ENCODE measurements around the gene SLC35B2. TPM values are rescaled to one million over a fixed set of nuclear protein-coding genes. Genes with fewer than 3 reads are reported as not detected.

The SLC35B2 gene
- total and polyA plus RNA-seq, 9 of the 15 experiments (the other 6 are each of a cell fraction or from before 2014, with no cell fraction given) = 14.5 to 59.1 (median 47.1) TPM

- peak in 1 of 2 experiments; percentile 6 for TF ChIP-seq E2F6 (IDR thresholded peaks at IDR 0.05; ENCODE audit: borderline replicate concordance in 1 of 2, extremely low read depth in 1 of 2, insufficient read depth in 1 of 2, insufficient read length in 1 of 2, low read depth in 1 of 2, low read length in 1 of 2, poor library complexity in 1 of 2, severe bottlenecking in 1 of 2)
- no peak for TF ChIP-seq KLF1 (tag; IDR thresholded peaks at IDR 0.05)
- TF ChIP-seq EWSR1 (IDR thresholded peaks at IDR 0.05; ENCODE audit: borderline replicate concordance, low read depth, partially characterized antibody) = no peak
- no peak for TF ChIP-seq ZFPM2 (CRISPR knock-in tag; IDR thresholded peaks at IDR 0.05)
- TF ChIP-seq, protein P1, sequence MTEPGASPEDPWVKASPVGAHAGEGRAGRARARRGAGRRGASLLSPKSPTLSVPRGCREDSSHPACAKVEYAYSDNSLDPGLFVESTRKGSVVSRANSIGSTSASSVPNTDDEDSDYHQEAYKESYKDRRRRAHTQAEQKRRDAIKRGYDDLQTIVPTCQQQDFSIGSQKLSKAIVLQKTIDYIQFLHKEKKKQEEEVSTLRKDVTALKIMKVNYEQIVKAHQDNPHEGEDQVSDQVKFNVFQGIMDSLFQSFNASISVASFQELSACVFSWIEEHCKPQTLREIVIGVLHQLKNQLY (CRISPR knock-in tag; conservative IDR thresholded peaks at IDR 0.05) = no peak
- TF ChIP-seq CBX2 (IDR thresholded peaks at IDR 0.05; ENCODE audit: insufficient read depth, low read length, poor library complexity, severe bottlenecking) = no peak
- no peak for TF ChIP-seq ZC3H8 (IDR thresholded peaks at IDR 0.05)
- TF ChIP-seq FOXP1 (CRISPR knock-in tag; IDR thresholded peaks at IDR 0.05) = no peak
- TF ChIP-seq ZNF324 (CRISPR knock-in tag; IDR thresholded peaks at IDR 0.05) = no peak
- no peak for TF ChIP-seq PHB2 (IDR thresholded peaks at IDR 0.05; ENCODE audit: low read depth)
- TF ChIP-seq, protein P2, sequence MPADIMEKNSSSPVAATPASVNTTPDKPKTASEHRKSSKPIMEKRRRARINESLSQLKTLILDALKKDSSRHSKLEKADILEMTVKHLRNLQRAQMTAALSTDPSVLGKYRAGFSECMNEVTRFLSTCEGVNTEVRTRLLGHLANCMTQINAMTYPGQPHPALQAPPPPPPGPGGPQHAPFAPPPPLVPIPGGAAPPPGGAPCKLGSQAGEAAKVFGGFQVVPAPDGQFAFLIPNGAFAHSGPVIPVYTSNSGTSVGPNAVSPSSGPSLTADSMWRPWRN (IDR thresholded peaks at IDR 0.05; ENCODE audit: low read depth) = no peak
- TF ChIP-seq, protein P3, sequence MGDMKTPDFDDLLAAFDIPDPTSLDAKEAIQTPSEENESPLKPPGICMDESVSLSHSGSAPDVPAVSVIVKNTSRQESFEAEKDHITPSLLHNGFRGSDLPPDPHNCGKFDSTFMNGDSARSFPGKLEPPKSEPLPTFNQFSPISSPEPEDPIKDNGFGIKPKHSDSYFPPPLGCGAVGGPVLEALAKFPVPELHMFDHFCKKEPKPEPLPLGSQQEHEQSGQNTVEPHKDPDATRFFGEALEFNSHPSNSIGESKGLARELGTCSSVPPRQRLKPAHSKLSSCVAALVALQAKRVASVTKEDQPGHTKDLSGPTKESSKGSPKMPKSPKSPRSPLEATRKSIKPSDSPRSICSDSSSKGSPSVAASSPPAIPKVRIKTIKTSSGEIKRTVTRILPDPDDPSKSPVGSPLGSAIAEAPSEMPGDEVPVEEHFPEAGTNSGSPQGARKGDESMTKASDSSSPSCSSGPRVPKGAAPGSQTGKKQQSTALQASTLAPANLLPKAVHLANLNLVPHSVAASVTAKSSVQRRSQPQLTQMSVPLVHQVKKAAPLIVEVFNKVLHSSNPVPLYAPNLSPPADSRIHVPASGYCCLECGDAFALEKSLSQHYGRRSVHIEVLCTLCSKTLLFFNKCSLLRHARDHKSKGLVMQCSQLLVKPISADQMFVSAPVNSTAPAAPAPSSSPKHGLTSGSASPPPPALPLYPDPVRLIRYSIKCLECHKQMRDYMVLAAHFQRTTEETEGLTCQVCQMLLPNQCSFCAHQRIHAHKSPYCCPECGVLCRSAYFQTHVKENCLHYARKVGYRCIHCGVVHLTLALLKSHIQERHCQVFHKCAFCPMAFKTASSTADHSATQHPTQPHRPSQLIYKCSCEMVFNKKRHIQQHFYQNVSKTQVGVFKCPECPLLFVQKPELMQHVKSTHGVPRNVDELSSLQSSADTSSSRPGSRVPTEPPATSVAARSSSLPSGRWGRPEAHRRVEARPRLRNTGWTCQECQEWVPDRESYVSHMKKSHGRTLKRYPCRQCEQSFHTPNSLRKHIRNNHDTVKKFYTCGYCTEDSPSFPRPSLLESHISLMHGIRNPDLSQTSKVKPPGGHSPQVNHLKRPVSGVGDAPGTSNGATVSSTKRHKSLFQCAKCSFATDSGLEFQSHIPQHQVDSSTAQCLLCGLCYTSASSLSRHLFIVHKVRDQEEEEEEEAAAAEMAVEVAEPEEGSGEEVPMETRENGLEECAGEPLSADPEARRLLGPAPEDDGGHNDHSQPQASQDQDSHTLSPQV (IDR thresholded peaks at IDR 0.05) = no peak
- no peak for TF ChIP-seq MCM5 (IDR thresholded peaks at IDR 0.05; ENCODE audit: low read depth)
- peak; percentile 85; the same call in 1 of the 2 replicates for TF ChIP-seq ZBTB33 (CRISPR knock-in tag; IDR thresholded peaks at IDR 0.05)
- TF ChIP-seq GMEB1 (CRISPR knock-in tag; IDR thresholded peaks at IDR 0.05) = no peak
- TF ChIP-seq ZNF121 (CRISPR knock-in tag; conservative IDR thresholded peaks at IDR 0.05) = no peak
Observed at GRCh38 chr6:44275749-44276648, 18.7 kb upstream of the SLC35B2 start (continued).

Data from K562 (cell line).